HG02763 (cell line): Measurements from ENCODE around the gene GREM1.

Source experiments
- ATAC-seq: cut with Tn5 transposase; IDR thresholded peaks from one replicate; pipeline ENCODE4 v1.9.1; 2021; ENCODE audit warnings: mild to moderate bottlenecking, moderate library complexity; ENCODE audit not compliant: unreplicated experiment

The GREM1 gene

DNA sequence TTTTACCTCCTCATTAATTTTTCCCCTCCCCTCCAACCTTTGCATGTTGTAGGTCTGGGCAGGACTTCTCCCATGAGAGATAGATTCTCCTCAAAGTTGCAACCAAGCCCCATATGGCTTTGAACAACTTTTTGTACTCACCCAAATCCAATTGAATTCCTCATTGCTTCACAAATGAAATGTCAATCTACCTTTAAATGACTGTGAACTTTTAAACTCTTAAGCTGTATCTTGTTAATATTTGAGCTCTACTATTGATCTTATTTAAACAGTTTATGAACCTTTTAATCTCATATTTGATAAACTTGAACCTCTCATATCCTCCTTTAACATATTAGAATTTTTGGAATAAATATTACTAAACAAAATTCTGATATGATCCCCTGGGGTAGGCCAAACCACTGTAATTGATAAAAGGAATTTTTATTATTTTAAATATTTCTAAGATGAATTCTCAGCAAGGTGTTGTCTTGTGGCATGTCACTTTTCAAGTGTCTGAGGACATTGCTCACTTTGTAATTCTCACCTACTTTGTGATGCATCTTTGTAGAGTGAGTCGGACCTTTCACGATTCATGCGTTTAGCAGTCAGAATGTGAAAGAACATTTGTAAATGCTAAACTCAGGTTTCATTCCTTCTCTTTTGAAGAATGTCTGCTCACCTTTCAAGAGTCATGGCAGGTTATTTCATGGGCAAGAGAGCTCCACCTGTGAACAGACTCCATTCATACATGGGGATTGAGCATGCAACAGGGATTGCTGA, 23.4 kb upstream of the GREM1 start:
- no peak for ATAC-seq

DNA sequence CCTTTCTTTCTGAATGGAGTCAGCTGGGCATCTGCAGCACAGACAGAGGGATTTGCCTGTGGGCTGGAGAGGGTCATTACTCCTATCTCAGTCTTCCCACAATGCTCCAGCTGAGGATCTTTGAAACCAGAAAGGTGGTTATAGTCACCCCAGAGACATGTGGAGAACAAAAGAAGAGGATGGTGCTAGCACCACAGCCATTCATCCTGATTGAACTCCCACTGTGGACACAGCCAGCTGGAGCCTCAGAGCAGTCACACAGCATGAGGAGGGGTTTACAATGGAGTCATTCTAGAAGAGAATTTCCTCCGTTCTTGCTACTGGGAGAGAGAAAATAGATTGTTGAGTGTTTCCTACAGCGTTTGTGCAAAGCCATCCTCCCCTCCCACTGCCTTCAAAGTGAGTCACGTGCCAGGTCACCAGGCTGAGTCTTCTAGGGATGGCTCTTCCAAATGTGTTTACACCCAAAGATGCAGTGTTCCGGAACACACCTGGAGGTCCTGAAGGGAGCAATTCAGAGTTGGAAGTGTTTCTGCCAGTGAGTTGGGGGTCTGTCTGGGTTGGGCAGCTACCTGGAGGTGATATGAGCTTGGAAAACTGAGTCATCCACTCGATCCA, 18.9 kb upstream of the GREM1 start:
- no peak for ATAC-seq

DNA sequence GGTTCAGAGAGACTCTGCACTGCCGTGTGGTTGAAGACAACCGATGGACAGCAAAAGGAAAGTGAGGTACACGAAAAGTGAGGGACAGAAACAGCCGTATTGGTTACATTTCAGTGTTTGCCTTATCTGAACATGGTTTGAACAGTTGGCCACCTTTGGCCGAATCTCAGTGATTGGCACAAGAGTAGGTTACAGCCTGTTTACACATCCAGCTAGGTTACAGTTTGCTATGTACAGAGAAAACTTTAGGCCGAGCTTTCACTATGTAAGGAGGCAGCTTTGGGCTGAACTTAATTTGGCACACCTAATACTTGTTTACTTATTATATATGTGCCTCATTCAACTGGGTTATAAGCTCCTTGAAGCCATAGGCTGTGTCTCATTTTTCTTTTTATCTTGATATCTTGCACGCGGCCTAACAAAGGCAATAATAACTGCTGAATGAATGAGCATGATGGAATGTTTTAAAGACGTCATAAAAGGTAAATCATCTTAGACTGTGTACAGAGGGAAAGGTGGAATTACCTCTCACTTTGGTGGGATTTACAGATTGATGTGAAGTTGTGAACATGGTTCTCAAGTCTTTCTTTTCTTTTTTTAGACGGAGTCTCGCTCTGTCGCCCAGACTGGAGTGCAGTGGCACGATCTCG, 17.2 kb upstream of the GREM1 start:
- ATAC-seq = no peak

DNA sequence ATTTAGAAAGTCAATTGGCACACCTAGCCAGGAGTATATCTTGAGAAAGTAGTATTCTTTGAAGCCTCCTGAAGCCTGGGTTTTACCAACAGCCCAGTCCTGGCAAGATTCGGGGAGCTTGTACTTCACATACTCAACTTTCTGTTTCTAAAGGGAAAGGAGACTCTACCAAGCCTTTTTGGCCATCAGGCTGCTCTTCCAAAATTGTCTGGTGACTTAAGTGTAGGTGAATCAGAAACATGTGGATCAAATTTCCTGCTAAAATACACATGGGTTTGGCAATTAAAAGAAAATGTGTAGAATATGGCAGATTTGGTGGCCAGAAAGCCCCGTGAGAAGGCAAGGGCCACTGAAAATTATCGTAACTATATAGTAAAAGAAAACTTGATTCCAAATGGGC, 15.9 kb upstream of the GREM1 start:
- no peak for ATAC-seq

DNA sequence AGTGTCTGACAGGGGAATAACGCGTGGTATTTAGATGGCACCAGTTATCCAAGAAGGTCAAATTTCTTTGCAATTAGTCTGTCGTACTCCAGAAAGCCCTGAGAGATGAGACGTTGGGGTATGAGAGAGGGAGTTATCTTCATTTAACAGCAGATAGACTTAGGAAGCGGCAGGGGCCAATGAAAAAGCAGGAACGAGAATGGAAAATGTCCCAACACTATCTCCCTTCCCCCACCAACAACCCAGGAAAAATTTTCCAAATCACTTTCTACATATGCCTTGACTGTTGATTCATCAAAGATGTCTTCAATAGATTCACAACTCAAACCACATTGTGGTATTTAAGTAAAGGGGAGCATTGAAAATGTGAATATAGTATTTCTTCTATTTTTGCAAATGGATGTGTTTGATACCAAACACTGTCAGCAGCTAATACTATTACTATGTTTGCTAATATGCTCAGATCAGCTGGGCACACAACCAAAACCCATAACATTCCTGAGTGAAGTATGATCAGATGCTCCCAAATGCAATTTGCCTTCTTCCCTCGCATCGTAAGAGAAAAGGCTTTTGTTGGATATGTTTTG, 13.3 kb upstream of the GREM1 start:
- ATAC-seq = no peak

DNA sequence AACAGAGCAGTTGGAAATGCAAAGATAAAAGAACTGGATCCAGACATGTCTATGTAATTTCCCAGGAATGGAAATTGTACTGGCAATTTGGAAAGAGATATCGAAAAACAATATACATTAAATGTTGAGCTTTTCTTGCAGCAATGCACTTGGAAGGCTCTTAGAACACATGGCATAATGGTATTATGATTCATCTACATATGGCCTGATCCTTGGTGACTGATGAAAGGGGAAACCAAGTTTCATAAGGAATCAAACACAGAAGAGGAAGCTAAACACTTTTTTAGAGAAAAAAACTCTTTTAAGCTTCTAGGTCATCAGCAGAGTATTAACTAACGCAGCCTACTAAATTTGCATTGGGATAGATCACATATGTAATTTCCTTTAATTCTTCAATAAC, 12.4 kb upstream of the GREM1 start:
- ATAC-seq = no peak

DNA sequence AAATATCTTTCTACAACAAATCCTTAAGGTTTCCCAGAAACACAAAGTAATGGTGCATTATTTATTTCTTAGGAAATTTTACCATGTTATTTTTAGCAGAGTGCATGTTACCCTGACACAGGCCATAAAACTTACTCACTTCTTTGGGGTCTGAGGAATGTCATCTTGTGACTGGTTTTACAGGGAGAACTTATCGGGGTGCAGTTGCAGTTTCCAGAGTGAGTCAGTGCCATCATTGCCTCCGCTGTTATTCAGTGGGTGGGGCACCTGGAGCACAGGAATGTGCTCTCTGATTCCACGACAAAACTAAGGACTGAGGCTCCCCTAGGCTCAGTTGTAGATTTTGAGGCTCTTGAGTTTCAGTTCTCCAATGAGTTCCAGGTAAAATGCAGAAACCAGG, 11.1 kb upstream of the GREM1 start:
- ATAC-seq = no peak

DNA sequence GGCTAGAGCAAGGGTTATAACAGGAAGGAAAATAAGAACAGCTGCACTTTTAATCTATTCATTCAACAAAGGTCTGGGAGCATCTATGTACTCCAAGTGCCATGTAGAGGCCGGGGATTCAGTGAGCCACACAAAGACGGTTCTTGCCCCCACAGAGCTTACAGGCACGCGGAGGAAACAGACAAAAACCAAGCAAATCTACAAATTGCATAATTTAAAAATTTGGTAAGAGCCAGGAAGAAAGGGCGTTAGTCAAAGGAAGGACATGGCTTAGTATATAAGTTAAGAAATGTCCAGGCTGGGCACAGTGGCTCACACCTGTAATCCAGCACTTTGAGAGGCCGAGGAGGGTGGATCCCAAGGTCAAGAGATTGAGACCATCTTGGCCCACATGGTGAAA, 10.4 kb upstream of the GREM1 start:
- no peak for ATAC-seq

DNA sequence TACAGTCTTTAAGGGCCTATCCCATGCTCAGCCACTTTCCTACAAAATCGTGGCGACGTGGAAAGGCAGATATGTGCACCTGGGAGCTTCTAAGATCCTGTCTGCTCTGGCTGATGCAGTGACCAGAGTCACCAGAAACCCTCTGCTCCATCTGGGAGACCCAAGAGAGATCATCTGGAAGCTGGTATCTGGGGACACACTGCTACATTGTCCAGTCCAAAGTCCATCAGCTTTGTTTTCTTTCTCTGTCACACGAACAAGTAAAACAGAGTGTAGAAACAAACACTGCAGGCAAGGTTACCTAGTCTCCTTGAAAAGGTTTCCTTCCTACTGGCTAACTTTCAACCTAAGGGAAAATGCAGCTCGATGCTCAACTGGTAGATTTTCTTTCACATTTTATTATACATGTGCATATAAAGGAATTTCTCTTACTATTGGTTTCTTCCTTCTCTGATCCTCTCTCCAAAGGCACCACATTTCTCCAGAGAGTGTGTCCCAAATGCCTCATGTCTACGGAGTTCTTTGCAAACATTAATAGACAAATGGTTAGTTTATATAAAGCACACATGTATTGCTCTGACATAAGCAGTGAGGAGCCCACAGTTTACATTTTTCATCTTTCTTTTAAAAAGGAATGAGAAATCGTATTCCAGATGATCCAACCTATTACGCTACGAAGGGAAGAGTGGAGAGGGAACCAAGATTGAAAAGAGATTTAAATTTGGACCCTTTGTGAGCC, 8.3 kb upstream of the GREM1 start:
- ATAC-seq = no peak

DNA sequence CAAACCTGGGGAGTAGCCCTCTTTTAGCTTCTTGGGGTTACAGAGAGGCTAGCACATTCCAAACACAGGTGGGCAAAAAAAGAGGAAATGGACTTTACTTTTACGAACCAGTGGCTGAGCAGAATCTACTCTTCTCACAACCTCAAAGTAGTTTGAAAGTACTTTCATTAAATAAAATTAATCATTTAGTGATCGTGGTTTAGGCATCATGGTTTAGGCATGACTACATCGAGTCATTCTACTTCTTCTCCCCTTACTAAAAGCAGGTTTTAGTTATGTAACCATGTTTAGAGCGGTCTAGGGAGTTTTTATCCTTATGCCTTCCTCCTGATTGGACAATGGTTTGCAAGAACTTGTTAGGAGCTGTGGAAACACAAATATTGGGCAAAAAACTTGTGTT, 2.5 kb upstream of the GREM1 start:
- ATAC-seq = no peak

DNA sequence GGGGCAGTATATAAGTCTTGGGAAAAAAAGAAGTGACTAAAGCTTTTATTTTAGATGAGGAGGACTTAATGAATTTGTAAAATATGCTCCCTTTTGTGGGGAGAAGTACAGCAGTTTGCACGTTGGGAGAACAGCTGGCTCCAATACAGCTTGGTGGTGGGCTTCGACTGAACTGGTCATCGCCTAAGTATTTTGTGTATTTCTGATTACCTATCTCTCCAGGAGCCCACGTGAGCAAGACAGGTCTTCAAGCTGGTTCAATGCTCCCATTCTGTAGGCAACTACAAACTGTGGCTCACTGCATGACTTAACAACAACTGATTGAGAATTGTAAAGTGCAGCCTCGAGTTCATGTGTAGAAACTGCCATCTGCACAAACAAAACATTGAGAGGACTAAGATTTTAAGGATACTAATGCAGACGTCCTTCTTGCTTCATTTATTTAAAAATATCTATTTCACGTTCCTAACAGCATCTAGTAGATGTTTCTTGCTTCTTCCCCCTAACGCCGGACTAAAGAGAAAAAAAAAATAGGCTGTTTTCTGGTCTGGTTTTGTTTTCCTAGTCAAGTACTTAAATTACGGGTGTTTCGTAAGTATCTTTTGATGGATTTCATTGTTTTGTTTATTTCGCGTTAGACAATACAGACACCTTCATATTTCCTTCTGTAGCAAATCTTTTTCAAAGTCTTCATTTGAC, 1.4 kb upstream of the GREM1 start:
- no peak for ATAC-seq

DNA sequence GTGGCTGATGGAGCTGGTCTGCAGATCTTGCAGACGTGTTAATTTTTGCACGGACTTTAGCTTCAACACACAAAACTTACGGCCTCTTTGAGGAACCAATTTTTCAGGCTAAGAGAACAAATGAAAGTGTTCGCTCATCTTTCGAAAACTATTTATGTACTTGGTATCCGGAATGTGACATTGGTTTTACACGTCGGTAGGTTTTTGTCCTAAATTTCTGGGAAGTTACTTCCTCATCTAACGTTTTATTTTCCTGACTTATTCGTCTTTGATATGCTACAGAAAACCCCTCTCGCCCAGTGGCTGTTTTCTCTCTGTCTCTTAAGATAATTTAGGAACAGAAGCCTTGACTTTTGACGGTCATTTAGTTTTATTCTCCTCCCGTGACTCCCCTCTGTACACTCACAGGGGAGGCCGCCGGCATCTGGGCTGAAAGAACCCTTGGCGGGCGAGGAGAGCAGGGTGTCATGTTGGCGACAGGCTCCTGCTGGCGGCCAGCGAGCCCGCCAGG, 834 bp upstream of the GREM1 start:
- ATAC-seq = no peak

DNA sequence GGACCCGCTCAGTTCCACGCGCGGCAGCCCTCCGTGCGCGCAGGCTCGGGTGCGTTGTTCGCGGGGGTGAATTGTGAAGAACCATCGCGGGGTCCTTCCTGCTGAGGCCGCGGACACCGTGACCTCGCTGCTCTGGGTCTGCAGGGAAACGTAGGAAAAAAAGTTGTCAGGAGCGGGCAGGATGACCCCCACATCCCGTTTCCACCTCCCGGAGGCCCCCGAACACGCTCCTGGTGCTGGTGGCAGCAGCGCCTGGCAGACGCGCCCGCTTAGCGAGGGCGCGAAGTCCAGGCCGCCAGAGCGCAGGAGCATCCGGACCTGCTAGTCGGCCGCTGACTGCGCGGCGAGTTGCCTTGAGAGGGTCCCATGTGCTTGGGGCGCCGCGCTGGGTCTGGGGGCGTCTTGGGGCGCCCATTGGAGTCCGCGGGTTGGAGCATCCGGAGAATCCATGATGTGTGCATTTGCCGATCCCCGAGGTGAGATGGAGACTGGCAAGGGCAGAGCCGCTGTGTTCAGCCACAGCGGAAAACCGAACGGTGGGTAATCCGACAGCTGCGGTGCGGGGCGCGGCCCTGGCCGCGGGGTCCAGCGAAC, 520 bp downstream of the GREM1 start:
- no peak for ATAC-seq

DNA sequence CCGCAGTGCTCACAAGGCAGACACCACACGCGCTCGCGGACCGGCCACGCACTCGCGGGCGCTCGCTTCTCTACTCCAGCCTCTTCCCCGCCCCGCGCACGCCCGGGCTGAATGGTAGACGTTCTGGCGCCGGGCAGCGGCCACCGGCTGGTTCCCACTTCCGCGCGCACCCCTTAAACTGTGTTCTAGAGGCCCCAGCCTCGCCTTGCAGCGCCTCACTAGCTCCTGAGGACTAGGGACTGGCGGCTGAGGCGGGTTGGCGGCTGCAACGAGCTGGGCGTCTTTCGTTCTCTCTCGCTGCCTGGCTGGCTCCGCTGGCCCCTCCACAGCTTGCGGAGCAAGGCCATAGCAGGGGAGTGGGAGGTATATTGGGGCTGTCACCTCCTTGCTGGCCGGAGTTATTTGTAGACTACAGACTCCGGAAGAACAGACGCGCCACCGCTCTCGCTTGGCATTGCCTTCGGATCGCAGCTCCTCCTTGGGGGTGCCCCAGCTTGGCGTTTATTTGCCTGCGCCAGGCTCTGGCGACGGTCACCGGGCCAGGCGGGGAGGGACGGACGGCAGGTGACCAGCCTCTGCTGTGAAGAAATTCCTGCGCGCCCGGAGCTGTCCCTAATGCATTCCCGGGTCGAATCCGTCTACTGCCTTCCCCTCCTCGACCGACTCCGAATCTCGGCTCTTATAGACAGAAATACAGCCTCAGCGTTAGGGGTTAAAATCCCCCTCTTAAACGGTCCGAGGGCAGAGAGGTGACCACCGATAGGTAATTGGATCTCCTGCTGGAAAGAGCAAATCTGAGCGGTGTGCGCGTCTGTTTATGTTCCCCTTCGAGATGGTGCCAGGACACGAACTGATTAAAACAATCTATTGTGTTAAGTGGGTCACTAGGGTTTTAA, 1.3 kb downstream of the GREM1 start:
- ATAC-seq = no peak

DNA sequence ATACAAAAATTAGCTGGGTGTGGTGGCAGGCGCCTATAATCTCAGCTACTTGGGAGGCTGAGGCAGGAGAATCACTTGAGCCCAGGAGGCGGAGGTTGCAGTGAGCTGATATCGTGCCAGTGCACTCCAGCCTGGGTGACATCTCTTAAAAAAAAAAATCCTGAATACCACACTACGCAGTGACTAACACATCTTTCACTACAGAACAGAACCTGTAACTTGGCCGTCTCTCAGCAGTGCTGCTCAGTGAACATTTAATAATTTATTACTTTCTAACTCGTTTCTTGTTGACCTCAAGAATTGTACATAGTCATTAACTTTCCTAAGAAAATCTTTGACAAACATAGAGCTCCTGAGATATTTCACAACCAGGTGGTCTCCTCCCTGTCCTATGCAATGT, 3.8 kb downstream of the GREM1 start:
- ATAC-seq = no peak

DNA sequence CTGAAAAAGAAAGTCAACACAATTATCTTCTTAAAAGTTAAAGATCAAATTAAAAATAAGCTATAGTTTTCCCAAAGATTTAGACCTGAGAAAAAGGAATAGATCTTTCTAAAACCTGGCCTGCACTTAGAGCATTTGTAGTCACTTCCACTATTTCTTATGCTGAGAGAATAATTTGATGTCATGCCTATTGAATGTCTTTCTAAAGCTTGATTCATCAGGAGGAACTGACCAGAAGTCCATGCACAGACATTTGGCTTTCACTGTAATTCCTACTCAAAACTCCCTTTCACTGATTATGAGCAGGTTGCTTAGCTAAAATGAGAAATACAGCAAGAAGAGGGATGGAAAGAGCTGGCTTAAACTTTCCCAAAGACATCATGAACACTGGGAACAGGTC, 4.3 kb downstream of the GREM1 start:
- ATAC-seq = no peak

DNA sequence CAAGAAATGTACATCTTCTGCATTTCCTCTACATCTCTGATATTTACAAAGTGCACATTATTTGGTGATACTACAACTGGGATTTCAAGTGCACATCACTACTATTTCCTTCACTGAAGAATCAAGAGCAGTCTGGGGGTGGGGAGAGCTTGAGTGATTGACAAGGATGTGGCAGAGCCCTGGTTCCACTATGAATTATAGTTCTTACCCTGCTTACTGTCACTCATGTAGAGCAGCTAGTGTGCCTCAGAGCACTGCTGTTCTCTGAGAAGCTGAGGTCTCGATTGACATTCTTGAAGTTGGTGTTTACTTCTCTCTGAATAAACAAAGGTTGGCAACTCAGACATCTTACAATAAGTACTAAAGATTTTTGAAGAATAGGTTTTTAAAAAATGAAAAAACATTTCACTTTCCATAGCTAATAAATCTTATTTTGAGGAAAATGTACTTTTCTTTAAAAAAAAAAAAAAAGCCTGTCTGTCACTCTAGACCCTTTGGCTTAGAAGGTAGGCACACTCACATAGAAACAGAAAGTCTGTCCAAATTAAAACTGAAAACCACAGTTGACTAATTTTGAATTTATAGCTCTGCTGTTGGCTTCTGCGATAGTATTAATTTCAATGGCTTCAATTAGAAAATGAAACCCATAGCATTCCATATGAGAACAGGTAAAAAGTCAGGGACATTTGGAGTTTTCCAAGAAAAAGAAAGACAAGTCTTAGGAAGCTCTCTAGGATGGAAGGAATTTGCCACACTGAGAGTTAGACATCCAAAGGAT, 5.6 kb downstream of the GREM1 start:
- peak; percentile 82 for ATAC-seq

DNA sequence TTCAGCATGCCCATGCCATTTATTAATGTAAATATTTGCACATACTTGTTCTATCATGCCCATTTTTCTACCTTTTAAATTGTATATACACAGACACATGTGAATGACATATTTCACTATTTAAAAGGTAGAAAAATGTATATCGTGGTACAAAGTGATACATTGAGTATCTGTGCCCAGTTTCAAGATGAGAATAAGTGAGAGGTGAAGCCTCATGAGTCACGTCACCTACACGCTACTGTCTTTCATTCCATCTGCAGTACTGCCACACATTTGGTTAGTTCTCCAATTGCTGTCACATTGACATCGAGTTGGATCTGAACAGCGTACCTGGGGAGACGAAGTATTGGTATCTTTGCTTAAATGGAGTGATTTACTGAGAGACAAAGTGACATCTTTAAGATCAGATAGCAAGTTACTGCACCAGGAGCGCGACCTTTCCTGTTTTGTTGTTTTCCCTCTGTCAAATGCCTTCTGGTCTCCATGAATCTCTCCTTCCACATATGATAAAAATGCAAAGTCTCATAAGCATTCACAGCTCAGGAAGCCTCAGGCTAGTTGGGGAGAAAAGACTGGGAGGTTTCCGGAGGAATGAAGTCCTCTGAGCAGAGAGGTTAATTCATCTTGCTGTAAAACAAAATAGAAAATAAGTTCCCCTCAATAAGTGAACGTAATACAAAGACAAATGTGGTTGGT, 12.0 kb downstream of the GREM1 start:
- no peak for ATAC-seq
